ENCODE measurements around the gene PRKCH. TPM values are rescaled to one million over a fixed set of nuclear protein-coding genes. Genes with fewer than 3 reads are reported as not detected.

PRKCH gene
- polyA plus RNA-seq, 6 donors from 2014 or later, result 0.59 to 2.8 (median 2.1) TPM

DNA sequence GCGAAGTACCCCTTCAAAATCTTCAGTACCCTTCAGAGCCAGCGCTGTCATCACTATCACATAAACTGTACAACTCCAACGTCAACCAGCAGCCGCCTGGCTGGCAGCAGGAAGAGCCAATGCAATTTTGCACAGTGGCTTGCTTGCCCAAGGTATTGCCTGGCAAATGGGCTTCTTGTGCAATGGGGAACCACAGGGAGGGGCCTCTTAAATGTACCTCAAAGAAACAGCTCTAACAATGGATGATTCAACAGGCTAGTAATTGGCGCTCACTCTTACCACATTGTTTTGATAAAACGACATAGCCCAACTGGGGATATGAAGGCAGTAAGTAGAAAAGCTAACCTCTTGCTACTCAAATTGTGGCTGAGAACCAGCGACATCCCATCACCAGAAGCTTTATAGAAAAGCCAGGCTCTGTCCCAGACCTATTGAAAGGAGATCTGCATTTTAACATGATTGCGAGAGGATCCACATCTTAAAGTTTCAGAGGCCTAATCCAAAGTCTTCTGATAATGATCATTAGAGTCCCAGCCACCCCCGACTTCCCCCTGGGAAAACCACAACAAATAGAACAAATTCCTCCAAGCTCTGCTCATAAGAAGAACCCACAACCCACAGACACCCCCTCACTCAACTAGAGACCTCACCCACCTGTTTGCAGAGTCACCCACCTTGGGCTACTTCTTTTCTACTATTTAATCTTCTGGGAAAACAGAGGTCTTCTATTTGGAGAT is 248.6 kb downstream of the PRKCH start:
- no peaks in the 10 kb centered on the region for H3K36me3 Mint-ChIP-seq
- no peaks in the 10 kb centered on the region for H3K27me3 Mint-ChIP-seq
- no peaks in the 10 kb centered on the region for H3K9me3 Mint-ChIP-seq
- H3K27ac Mint-ChIP-seq, result peak overlapping the region; percentile 95 to 98 (median 98)
- peaks cover 55 to 75% (median 56%) of the 10 kb centered on the region in 3 donors for H3K4me1 Mint-ChIP-seq
- ATAC-seq (ENCODE audit: low read depth in 2 of 2) (no peak), DNase-seq (peak; percentile 3)
- peak overlapping the region; percentile 4 to 87 (median 75) for H3K4me3 Mint-ChIP-seq

DNA sequence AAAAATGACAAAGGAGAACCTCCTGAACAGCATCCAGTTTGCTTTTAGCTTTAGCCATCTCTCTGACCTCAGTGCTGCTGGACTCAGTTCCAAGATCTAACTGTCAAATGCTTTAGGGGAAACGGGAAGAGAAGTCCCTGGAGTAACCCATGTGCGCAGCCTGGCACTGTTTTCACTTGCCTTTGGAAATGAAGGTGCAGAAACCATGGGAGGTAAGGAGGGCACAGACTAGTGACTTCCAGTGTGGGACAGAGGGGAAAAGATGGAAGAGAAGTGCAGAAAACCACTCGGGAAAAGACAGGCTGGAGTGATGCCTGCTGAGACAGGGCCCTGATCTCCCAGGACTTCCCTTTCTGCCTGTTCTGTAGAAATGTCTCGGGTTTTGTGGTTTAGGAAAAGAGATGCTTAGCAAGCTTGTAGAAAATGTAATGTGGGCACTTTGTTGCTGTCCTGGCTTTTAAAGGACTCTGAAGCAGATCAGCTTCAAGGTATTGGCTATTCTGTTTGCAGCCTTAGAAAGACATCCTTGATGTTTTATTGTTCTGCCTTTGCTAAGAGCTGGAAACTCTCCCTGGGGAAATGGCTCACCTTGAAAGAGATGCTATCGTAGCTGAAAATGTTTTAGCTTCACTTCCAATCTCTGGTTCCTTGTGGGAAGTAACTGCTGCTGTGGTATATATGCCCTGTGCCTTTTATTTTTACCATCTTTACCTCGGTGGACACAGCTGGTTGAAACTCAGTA is 249.3 kb downstream of the PRKCH start:
- DNase-seq (no peak), ATAC-seq (ENCODE audit: low read depth in 2 of 2) (no peak)
- Mint-ChIP-seq H3K27me3 (no peaks in the 10 kb centered on the region), H3K36me3 (no peaks in the 10 kb centered on the region), H3K9me3 (no peaks in the 10 kb centered on the region), H3K4me1 (peaks cover 55 to 68% (median 56%) of the 10 kb centered on the region in 3 donors), H3K4me3 (peak overlapping the region in 3 of 8 donors; percentile 4 to 60 (median 55)), H3K27ac (peak overlapping the region; percentile 66 to 98 (median 96))

DNA sequence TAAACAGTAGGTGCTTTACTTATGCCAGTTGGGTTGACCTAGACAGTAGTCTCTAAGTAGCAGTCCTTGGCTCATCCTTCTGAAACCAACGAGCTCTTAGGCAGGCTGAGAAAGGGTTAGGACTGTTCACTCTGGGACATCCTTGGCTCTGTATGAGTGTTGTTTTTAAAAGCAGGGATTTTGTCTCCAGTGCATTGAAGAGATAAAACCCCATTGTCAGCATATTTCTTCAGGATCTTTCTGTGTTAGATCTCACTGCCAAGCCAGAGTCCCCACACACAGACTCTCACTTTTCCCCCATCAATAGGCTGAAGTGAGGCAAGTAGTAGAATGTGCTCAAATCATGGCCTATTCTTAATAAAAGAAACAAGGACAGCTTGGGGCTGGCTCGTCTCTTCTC is 250.5 kb downstream of the PRKCH start:
- Mint-ChIP-seq H3K27me3 (no peaks in the 10 kb centered on the region), H3K4me3 (no peak overlapping the region), H3K27ac (peak overlapping the region in 2 of 6 donors; percentile 74 to 87), H3K9me3 (no peaks in the 10 kb centered on the region), H3K4me1 (peaks cover 48 to 62% (median 56%) of the 10 kb centered on the region in 3 donors), H3K36me3 (no peaks in the 10 kb centered on the region)
- no peak for DNase-seq
- ATAC-seq (ENCODE audit: low read depth in 2 of 2), result no peak

- ATAC-seq (ENCODE audit: low read depth in 2 of 2), result no peak
- Mint-ChIP-seq H3K4me1 (peaks cover 40 to 48% (median 44%) of the 10 kb centered on the region in 3 donors), H3K4me3 (no peak overlapping the region)
These were observed 251.9 kb downstream of the PRKCH start for GRCh38 chr14:61573321-61573720.

DNA sequence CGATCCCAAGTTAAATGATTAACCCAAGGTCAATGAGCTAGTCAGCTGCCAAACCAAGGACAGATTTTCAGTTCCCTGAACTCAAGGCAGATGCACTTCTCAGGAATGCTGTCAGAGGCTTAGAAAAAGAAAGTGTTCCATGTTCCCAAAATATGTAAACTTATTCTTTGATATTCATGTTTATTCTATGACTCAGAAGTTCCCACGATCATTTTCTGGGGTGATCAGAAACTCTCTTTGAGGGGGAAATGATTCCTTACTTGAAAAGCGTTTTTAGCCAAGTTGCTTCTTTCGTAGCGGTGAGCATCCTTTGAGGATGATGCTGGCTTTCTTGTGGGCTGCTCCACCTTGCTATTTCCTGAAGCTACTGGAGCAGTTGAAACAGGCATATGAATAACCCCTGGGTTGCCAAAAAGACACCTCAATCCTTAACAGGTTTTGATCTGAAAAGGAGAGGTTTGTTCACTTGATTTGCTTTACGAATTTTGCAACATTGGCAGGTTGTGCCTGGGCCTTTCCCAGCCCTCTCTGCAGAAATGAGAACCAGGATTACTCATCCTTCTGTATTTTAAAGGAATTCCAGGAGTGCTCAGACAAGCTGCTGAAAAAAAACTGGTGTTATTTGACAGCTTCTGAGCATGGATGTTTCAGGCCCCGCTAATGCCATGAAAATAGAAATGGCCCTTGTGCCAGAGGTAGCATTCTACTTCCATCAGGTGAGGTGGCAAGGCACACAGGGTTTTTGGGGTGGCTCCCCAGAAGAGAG is 252.6 kb downstream of the PRKCH start:
- no peaks in the 10 kb centered on the region for H3K9me3 Mint-ChIP-seq
- no peak overlapping the region for H3K27ac Mint-ChIP-seq
- H3K36me3 Mint-ChIP-seq, result no peaks in the 10 kb centered on the region
- DNase-seq (no peak), ATAC-seq (ENCODE audit: low read depth in 2 of 2) (no peak)
- no peak overlapping the region for H3K4me3 Mint-ChIP-seq
- no peaks in the 10 kb centered on the region for H3K27me3 Mint-ChIP-seq
- peaks cover 36 to 44% (median 39%) of the 10 kb centered on the region in 3 donors for H3K4me1 Mint-ChIP-seq

More at GRCh38 chr14:61573321-61573720, 251.9 kb downstream of the PRKCH start:
- H3K9me3 Mint-ChIP-seq, result no peaks in the 10 kb centered on the region
- peak overlapping the region in 3 of 6 donors; percentile 47 to 87 (median 65) for H3K27ac Mint-ChIP-seq
- no peak for DNase-seq
- no peaks in the 10 kb centered on the region for H3K36me3 Mint-ChIP-seq
- H3K27me3 Mint-ChIP-seq, result no peaks in the 10 kb centered on the region

- Mint-ChIP-seq H3K27me3 (no peaks in the 10 kb centered on the region), H3K36me3 (no peaks in the 10 kb centered on the region), H3K27ac (no peak overlapping the region), H3K4me3 (no peak overlapping the region), H3K4me1 (peaks cover 30 to 39% (median 34%) of the 10 kb centered on the region in 3 donors), H3K9me3 (no peaks in the 10 kb centered on the region)
- ATAC-seq (ENCODE audit: low read depth in 2 of 2) (no peak), DNase-seq (no peak)
These were observed 253.1 kb downstream of the PRKCH start for GRCh38 chr14:61574514-61574807.

GRCh38 chr14:61575126-61575525 is 253.7 kb downstream of the PRKCH start:
- H3K4me3 Mint-ChIP-seq, result no peak overlapping the region
- no peaks in the 10 kb centered on the region for H3K9me3 Mint-ChIP-seq
- no peak for ATAC-seq (ENCODE audit: low read depth in 2 of 2)
- no peaks in the 10 kb centered on the region for H3K27me3 Mint-ChIP-seq
- H3K36me3 Mint-ChIP-seq, result no peaks in the 10 kb centered on the region
- no peak overlapping the region for H3K27ac Mint-ChIP-seq
- H3K4me1 Mint-ChIP-seq, result peaks cover 26 to 32% (median 27%) of the 10 kb centered on the region in 3 donors
- DNase-seq, result no peak

GRCh38 chr14:61575551-61576150 is 254.3 kb downstream of the PRKCH start:
- Mint-ChIP-seq H3K4me3 (no peak overlapping the region), H3K27me3 (no peaks in the 10 kb centered on the region), H3K36me3 (no peaks in the 10 kb centered on the region), H3K27ac (no peak overlapping the region), H3K4me1 (peaks cover 22 to 27% (median 23%) of the 10 kb centered on the region in 3 donors), H3K9me3 (no peaks in the 10 kb centered on the region)
- no peak for ATAC-seq (ENCODE audit: low read depth in 2 of 2)
- no peak for DNase-seq

GRCh38 chr14:61577506-61577931 is 256.1 kb downstream of the PRKCH start:
- Mint-ChIP-seq H3K27me3 (no peaks in the 10 kb centered on the region), H3K4me1 (peaks cover 4 to 11% (median 10%) of the 10 kb centered on the region in 3 donors), H3K9me3 (no peaks in the 10 kb centered on the region), H3K27ac (peak overlapping the region in 3 of 6 donors; percentile 18 to 85 (median 45)), H3K4me3 (no peak overlapping the region), H3K36me3 (no peaks in the 10 kb centered on the region)
- ATAC-seq (ENCODE audit: low read depth in 2 of 2) (no peak), DNase-seq (no peak)

GRCh38 chr14:61578745-61579144 is 257.4 kb downstream of the PRKCH start:
- ATAC-seq (ENCODE audit: low read depth in 2 of 2) (no peak), DNase-seq (no peak)
- Mint-ChIP-seq H3K4me1 (peaks cover 0 to 8% (median 8%) of the 10 kb centered on the region in 3 donors), H3K4me3 (no peak overlapping the region), H3K27me3 (no peaks in the 10 kb centered on the region), H3K36me3 (no peaks in the 10 kb centered on the region), H3K27ac (peak overlapping the region in 1 of 6 donors; percentile 1), H3K9me3 (no peaks in the 10 kb centered on the region)

DNA sequence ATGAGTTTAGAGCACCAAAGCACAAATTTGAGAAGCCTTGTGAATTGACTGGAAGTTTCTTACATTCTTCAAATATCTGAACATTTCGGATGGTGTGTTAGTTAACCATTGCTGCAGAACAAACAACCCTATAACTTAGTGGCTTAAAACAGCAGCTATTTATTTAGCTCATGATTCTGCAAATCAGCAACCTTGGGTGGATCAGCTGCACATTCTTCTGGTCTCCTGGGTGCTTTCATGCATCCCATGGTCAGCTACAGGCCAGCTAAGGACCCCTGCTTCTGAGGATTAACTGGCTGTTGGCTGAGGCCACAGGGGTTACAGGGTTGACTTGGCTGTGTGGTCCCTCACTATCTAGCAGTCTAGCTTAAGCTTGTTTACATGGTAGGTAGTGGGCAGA is 260.0 kb downstream of the PRKCH start:
- H3K4me1 Mint-ChIP-seq, result peaks cover 6 to 13% (median 8%) of the 10 kb centered on the region in 3 donors
- H3K9me3 Mint-ChIP-seq, result no peaks in the 10 kb centered on the region
- no peaks in the 10 kb centered on the region for H3K36me3 Mint-ChIP-seq
- no peaks in the 10 kb centered on the region for H3K27me3 Mint-ChIP-seq
- no peak for ATAC-seq (ENCODE audit: low read depth in 2 of 2)
- no peak overlapping the region for H3K27ac Mint-ChIP-seq
- no peak for DNase-seq
- H3K4me3 Mint-ChIP-seq, result no peak overlapping the region

- Mint-ChIP-seq H3K4me1 (peaks cover 11 to 17% (median 12%) of the 10 kb centered on the region in 3 donors), H3K27ac (peak overlapping the region in 2 of 6 donors; percentile 35 to 42)
- no peak for ATAC-seq (ENCODE audit: low read depth in 2 of 2)
These were observed 260.7 kb downstream of the PRKCH start for GRCh38 chr14:61581955-61582615.

GRCh38 chr14:61582815-61583214 is 261.4 kb downstream of the PRKCH start:
- Mint-ChIP-seq H3K27me3 (no peaks in the 10 kb centered on the region), H3K36me3 (no peaks in the 10 kb centered on the region), H3K27ac (peak overlapping the region in 1 of 6 donors; percentile 42), H3K9me3 (no peaks in the 10 kb centered on the region), H3K4me3 (peak overlapping the region in 1 of 8 donors; percentile 47), H3K4me1 (peaks cover 11 to 20% (median 19%) of the 10 kb centered on the region in 3 donors)
- no peak for DNase-seq
- no peak for ATAC-seq (ENCODE audit: low read depth in 2 of 2)

More at GRCh38 chr14:61581955-61582615, 260.7 kb downstream of the PRKCH start:
- no peaks in the 10 kb centered on the region for H3K9me3 Mint-ChIP-seq
- H3K4me3 Mint-ChIP-seq, result no peak overlapping the region
- no peaks in the 10 kb centered on the region for H3K36me3 Mint-ChIP-seq
- no peaks in the 10 kb centered on the region for H3K27me3 Mint-ChIP-seq
- no peak for DNase-seq
